GM21619 (cell line): ENCODE measurements around the gene SMTN.
"Not testable (repeated sequence)": the region's sequence is repeated elsewhere in the genome, so short reads cannot be mapped to it uniquely, and the experiment has no call there.

Source experiments
- ATAC-seq: cut with Tn5 transposase; IDR thresholded peaks from one replicate; pipeline ENCODE4 v1.9.1; 2021; ENCODE audit not compliant: unreplicated experiment

Gene SMTN

GRCh38 chr22:31080848-31081649 lies at the start of gene SMTN:
SMTN (plus strand) TSS chr22:31081318; CDS start chr22:31083259, 1,941 bp downstream.
- ATAC-seq, result peak; percentile 54

GRCh38 chr22:31036671-31037550 lies 44.2 kb upstream of the SMTN start:
- ATAC-seq, result no peak

GRCh38 chr22:31038686-31039085 lies 42.4 kb upstream of the SMTN start:
- ATAC-seq, result no peak

- no peak for ATAC-seq
Measured at GRCh38 chr22:31039393-31039792, 41.7 kb upstream of the SMTN start.

- ATAC-seq, result no peak
Measured at GRCh38 chr22:31040542-31041398, 40.3 kb upstream of the SMTN start.

- no peak for ATAC-seq
Measured at GRCh38 chr22:31044262-31044861, 36.8 kb upstream of the SMTN start.

GRCh38 chr22:31045900-31046538 lies 35.1 kb upstream of the SMTN start:
- ATAC-seq, result no peak

GRCh38 chr22:31046539-31047226 lies 34.4 kb upstream of the SMTN start:
- no peak for ATAC-seq

- ATAC-seq, result no peak
Measured at GRCh38 chr22:31048570-31048969, 32.5 kb upstream of the SMTN start.

GRCh38 chr22:31049815-31050420 lies 31.2 kb upstream of the SMTN start:
- ATAC-seq, result no peak

- ATAC-seq, result no peak
Measured at GRCh38 chr22:31055117-31055634, 25.9 kb upstream of the SMTN start.

- no peak for ATAC-seq
Measured at GRCh38 chr22:31055635-31056159, 25.4 kb upstream of the SMTN start.

GRCh38 chr22:31056986-31057599 lies 24.0 kb upstream of the SMTN start:
- no peak for ATAC-seq

- ATAC-seq, result not testable (repeated sequence)
Measured at GRCh38 chr22:31059663-31060062, 21.5 kb upstream of the SMTN start.

GRCh38 chr22:31062566-31063230 lies 18.4 kb upstream of the SMTN start:
- ATAC-seq, result no peak

GRCh38 chr22:31064369-31064768 lies 16.7 kb upstream of the SMTN start:
- no peak for ATAC-seq

- ATAC-seq, result no peak
Measured at GRCh38 chr22:31068970-31069369, 12.1 kb upstream of the SMTN start.
